GM19467 (cell line): ENCODE measurements around the gene PRDM16.

Experiments used
- ATAC-seq: cut with Tn5 transposase; IDR thresholded peaks from one replicate; pipeline ENCODE4 v1.9.1; 2021; ENCODE audit warnings: mild to moderate bottlenecking, moderate library complexity; ENCODE audit not compliant: unreplicated experiment

The PRDM16 gene

GRCh38 chr1:3138623-3139151, 69.7 kb downstream of the PRDM16 start:
- no peak for ATAC-seq

GRCh38 chr1:3139451-3139852, 70.4 kb downstream of the PRDM16 start:
- ATAC-seq = no peak

- no peak for ATAC-seq
Measured at GRCh38 chr1:3139871-3140361, 70.9 kb downstream of the PRDM16 start.

- no peak for ATAC-seq
Measured at GRCh38 chr1:3140437-3140836, 71.4 kb downstream of the PRDM16 start.

GRCh38 chr1:3141129-3141528, 72.1 kb downstream of the PRDM16 start:
- ATAC-seq = no peak

GRCh38 chr1:3141836-3142235, 72.8 kb downstream of the PRDM16 start:
- ATAC-seq = no peak

- ATAC-seq = no peak
Measured at GRCh38 chr1:3142236-3142635, 73.2 kb downstream of the PRDM16 start.

GRCh38 chr1:3142751-3143150, 73.7 kb downstream of the PRDM16 start:
- no peak for ATAC-seq

GRCh38 chr1:3145532-3146325, 76.7 kb downstream of the PRDM16 start:
- no peak for ATAC-seq

- no peak for ATAC-seq
Measured at GRCh38 chr1:3146458-3146857, 77.5 kb downstream of the PRDM16 start.

GRCh38 chr1:3146907-3147306, 77.9 kb downstream of the PRDM16 start:
- ATAC-seq = no peak

- no peak for ATAC-seq
Measured at GRCh38 chr1:3148171-3148570, 79.2 kb downstream of the PRDM16 start.

- ATAC-seq = no peak
Measured at GRCh38 chr1:3149277-3149676, 80.3 kb downstream of the PRDM16 start.

GRCh38 chr1:3151456-3151855, 82.5 kb downstream of the PRDM16 start:
- no peak for ATAC-seq

- ATAC-seq = no peak
Measured at GRCh38 chr1:3152143-3152542, 83.1 kb downstream of the PRDM16 start.

GRCh38 chr1:3153197-3153596, 84.2 kb downstream of the PRDM16 start:
- no peak for ATAC-seq

- no peak for ATAC-seq
Measured at GRCh38 chr1:3153902-3154795, 85.1 kb downstream of the PRDM16 start.

- ATAC-seq = no peak
Measured at GRCh38 chr1:3155056-3155925, 86.3 kb downstream of the PRDM16 start.

GRCh38 chr1:3155926-3156220, 86.9 kb downstream of the PRDM16 start:
- ATAC-seq = no peak

- no peak for ATAC-seq
Measured at GRCh38 chr1:3156936-3157335, 87.9 kb downstream of the PRDM16 start.

- ATAC-seq = no peak
Measured at GRCh38 chr1:3158347-3158746, 89.3 kb downstream of the PRDM16 start.
